Activated CD8-positive, alpha-beta memory T cell treated with anti-CD3 and anti-CD28 coated beads, Interleukin-2, amount 50 U/mL, for 1 hour (primary cell): Measurements from ENCODE around the gene VTI1A.
"Not testable (repeated sequence)": the region's sequence is repeated elsewhere in the genome, so short reads cannot be mapped to it uniquely, and the experiment has no call there.

ENCODE experiments used
- DNase-seq: peaks from one replicate; pipeline ENCODE4 v3.0.0-alpha.2; 2020; ENCODE audit errors: extremely low read depth

The VTI1A gene

DNA sequence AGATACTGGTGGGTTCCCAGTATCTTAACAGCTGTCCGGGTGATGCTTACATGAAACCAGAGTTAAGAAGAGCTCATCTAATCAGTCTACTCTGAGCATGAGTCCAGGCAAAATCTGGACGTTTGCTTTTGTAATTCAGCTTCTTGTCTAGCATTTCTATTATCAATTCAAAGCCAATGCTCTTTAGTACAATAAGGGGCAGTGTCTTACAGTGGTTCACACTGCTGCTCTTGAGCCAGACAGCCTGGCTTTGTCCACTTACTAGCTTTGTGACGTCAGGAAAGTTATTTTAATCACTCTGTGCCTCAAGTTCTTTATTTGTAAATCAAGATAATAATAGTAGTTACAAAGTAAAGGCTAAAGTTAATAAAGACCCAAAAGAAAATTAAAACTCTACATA is 275.7 kb downstream of the VTI1A start:
- no peak for DNase-seq

DNA sequence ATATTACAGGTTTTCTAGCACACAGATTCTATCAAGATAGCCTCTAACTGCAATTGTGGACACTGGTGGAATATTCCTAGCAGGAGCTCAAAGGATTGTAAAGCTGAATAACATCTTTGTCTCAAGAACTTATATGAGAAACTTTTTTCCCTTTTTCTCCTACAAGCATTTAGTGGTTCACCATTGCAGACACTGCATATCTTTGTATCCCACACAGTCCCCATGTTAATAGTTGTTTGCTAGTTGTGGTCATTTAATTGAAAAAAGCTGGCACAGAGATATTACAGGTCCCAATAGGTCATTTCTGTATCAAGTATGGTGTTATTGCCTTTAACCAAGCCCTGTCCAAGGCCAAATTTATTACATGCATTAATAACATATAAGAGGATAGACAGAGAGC is 276.9 kb downstream of the VTI1A start:
- no peak for DNase-seq

DNA sequence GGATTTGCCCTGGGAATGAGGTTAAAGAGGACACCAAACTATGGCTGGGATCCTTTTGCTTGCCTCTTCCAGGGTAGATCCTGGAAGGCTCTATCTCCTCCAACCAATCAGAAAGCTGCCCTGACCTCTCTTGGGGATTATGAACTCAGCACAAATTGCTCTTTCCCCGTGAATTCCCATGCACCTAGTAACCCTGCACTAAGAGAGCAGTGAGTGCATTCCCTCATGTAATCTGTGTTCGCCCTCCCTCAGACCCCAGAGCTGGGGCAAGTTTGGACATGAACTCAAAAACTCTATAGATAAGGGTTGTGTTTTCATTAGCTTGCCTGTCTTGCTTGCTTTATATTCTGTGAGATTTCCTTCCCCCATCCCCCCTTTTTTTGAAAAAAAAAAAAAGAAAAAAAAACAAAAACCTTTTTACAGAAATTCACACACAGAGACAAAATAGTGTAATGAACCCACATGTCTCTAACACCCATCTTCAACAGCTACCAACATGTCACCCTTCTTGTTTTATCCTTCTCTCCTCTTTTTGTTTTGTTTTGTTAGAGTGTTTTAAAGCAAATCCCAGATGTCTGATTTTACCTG is 277.5 kb downstream of the VTI1A start:
- DNase-seq: no peak

DNA sequence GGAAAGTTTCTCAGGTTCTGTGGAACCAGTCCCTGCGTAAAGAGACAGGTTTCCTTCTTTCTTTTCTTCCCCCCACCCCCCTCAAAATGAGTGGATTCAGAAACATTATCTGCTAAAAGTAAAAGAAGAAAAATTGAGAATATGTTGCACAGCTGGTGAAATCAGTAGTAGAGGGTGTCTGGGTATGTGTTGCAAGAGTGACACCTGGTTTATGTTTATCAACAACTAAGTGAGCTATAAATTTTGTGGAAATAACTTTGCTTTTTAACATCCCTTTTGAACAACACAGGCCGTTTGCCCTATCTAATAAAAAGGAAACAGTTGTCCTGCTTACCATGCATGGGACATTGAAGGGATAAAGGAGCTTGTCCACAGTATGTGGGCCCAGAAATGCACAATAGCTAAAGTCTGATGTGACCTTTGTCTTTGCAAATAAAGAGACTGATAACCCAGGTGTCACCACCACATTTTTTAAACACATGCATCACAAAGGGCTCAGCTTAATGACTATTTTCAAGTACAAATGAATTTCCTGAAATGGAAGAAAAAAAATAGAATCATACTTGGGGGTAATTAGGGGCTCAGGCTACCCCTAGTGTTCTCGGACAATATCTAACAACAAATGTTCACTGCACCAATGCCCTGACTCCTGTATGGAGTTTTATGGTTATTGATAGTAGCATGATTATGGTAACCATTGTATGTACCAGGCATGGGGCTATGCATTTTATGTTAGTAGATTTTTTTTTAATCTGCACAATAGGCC is 281.3 kb downstream of the VTI1A start:
- no peak for DNase-seq

DNA sequence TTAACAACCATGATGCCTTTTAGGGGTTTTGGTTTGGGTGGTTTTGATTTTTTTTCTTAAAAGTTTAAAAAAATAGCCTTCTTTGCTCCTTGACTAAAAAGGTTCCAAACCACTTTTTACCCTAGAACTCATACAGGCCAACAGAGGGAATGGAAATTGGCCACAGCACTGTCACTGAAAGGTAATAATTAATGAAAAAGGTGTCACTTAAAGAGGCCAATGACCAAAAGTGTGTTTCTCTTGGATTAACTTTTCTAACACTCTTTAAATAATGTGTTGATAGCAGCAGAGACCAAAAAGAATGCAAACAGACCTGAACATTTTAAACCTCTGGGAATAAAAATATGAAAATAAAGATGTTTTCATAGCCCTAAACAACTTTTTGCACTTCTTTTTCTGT is 282.0 kb downstream of the VTI1A start:
- DNase-seq: no peak

DNA sequence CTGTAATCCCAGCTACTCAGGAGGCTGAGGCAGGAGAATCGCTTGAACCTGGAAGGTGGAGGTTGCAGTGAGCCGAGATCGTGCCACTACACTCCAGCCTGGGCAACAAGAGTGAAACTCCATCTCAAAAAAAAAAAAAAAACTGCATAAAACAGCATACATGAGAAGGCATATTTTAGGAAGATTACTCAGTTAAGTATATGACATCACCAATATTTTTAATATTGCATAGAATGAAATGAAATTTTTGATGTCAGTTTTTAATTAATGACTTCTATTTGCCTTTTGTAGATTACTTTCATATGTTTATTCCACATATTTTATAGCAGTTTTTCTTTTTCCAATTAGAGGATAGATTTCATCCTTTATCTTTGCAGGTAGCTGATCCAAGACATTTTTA is 284.4 kb downstream of the VTI1A start:
- DNase-seq: not testable (repeated sequence)

DNA sequence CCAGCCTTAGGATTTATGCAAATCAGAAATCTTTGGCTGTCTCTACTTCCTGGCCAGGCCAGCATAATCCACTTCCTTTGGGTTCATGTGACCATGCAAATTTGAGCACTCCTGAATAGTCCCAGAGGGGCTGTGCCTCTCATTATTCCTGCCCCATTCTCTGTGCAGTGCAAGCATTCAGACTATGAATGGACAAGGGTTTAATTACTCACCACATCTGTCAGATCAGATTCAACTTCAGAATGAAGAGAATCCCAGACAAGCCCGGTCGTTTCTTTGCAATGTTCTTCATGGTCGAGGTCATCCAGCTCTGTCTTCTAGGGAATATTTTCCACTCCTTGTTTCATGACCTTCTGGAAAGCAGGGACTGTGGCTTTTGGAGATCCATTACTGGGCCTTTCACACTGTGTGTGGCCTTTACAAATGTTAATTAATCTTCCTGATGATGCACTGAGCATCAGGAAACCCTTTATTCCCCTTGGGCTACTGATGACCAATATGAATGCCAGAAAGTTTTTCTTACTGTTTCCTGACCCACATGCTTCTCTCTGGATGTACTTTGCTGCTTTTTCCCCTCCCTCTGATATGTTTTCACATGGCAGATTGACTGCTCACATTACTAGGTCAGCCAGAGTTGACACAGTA is 285.4 kb downstream of the VTI1A start:
- DNase-seq: no peak

DNA sequence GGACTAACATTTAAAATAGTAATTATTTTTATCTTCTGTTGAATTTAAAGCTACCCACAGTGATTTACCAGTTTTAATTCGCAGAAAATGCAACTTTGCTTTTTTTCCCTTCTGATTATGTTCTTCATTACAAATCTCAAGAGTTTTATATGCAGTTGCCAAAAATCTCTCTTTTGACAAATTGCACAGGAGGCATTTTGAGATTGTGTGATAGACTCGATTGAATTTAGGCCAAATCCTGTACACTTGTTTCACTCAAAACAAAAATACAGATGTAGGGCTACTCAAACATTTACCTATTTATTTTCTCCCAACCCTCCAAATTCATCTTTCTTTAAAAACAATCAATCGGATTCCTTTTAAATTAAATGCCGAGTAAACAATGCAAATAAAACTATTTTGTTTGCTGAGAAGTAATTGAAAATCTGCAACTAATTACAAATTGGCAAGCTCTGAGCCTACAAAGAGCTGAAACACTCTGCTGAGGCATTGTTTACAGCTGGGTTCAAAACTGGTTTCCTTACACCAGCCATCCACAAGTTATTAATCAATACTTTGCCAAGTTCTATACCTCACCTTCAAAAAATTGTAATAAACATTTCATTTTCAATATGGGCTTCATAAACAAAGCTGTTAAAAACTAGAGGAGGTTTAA is 288.2 kb downstream of the VTI1A start:
- no peak for DNase-seq

DNA sequence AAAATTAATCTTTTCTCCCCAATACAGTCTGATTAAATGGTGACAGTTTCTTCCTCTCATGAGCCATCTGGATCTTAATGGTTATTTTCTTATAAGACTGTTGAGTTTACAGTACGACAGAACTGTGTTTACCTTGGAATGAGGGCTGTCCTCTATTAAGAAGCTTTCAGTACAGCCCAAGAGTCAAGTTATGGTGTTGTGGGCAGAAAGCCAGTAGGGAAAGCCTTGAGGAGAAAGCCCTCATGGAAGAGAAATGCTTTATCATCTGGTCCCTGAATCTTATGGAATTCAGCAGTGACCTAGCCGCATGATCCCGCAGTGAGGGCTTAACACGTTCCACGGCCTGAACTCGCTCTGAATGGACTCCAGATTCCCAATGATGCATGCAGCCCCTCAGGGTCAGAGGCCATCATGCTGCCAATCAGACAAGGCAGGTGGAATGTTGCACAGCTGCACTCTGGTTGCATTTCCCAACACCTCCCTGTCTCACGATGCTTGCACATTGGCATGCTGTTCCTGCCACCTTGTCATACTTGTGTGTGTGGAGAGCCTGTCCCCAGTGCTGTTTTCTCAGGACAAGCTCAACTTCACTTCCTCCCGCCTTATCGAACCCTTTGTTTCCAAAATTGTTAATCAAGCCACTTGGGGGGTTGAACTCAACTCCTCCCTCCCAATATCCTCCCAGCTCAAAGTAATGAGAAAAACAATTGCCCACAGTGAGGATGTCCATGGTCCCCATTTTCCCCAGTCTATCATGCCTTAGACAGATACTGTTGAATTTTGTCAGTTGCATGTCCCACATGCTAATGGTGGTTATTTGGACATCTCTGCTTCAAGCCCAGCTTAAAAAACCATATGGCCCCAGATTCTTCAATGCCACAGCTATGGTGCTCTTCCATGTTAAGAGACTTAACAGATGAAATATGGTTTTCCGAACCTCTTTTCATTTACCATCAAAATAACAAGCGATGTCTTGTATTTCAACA is 291.9 kb downstream of the VTI1A start:
- no peak for DNase-seq

DNA sequence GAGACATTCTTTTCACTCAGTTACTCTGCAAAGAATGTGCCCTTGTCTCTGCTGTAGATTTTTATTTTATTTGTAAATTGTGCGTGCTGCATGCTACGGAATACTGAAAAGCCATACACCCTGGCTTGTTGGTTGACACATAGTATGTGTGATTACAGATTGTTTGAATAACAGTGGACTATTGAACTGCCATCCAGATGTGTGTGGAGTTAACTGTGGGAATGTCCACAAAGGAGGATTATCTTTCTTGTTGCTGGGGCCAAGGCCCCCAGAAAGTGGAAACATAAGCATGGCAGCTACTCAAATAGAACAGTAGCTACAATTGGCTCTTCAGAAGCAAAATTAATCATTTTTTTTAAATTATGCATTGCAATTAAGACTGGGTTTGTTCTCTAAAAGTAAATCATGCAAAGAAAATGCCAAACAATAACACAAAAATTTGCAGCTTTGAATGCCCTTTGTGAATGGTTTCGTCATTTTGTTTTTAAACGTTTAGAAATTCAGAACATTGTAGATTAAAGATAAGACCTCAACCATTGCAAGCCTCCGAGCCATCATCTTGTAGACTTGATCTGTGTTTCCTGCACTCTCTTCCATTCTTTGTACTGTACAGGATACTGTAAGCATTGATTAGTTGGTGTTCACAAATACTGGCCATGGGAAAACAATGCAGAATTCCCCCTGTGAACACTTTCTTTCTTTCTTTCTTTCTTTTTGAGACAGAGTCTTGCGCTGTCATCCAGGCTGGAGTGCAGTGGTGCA is 292.8 kb downstream of the VTI1A start:
- DNase-seq: no peak

DNA sequence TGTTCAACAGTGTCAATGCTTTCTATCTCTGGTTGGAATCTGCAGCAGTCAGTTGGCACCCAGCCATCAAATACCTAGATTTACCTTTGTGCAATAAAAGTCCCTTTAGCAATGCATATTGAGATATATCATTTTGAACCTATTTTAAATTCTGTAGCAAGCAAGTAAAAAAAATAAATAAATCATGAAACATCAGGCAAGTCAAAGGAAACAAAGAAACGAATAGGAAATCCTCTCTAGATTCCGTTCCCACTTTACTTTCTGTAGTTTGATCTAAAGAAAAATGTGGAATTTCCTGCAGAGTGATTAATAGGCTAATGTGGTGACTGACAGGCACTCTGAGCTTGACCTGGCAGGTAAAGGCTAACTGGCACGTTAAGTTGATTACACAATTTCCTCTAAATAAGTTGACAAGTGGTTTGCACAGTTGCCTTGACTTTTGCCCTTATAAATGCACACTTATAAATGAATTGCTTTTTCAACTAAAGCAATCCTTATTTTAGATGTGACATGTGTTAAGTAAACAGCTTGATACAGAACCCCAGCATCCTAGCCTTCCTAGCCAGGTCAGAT is 294.9 kb downstream of the VTI1A start:
- DNase-seq: no peak

DNA sequence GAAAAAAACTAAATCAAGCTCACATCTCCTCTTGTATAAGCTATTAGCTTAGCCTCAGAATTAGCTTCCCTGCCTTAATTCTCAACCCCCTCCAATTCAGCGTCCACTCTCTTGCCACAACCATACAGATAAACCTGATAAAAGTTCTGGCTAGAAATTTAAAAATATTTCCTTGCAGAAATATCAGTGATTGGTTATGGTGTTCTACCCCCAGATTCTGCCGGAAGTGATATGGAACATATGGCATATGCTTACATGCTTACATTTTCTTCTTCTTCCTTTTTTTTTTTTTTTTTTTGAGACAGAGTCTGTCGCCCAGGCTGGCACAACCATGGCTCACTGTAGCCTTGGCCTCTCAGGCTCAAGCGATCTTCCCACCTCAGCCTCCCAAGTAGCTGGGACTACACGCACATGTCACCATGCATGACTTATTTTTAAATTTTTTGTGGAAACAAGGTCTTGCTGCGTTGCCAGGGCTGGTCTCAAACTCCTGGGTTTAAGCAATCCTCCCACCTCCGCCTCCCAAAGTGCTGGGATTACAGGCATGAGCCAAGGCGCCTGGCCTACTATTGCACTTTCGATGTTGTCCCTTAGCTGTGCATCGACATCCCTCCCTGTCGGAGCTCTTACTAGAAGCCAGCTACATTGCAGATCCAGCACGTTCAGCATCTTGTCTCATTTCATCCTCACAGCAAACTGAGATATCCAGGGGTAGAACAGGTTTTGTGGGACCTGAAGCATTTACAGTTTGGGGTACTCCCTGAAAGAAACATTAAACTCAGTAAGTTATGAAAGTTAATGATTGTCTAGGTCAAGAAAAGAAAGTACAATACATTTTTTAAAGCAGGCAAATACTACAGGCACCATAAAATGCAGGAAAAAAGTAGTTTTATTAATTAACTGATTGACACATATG is 297.4 kb downstream of the VTI1A start:
- no peak for DNase-seq

DNA sequence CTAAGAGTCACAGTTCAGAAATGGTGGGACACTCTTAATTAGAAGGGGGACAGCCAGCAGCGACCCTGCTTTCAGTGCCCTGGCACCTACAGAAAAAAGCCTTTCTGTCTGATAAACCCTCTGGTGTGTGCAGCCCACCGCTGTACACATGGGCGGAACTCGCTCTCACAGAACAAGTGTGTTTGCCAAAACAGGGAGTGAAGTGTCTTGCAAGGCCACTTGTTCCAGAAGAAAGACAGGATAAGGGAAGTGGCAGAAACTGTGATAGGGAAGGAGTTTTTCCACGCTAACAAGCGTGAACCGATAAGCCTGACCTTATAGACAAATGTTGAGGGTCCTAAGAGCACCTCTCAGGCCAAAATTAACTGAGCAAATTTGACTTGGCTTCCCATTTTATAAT is 299.3 kb downstream of the VTI1A start:
- no peak for DNase-seq

DNA sequence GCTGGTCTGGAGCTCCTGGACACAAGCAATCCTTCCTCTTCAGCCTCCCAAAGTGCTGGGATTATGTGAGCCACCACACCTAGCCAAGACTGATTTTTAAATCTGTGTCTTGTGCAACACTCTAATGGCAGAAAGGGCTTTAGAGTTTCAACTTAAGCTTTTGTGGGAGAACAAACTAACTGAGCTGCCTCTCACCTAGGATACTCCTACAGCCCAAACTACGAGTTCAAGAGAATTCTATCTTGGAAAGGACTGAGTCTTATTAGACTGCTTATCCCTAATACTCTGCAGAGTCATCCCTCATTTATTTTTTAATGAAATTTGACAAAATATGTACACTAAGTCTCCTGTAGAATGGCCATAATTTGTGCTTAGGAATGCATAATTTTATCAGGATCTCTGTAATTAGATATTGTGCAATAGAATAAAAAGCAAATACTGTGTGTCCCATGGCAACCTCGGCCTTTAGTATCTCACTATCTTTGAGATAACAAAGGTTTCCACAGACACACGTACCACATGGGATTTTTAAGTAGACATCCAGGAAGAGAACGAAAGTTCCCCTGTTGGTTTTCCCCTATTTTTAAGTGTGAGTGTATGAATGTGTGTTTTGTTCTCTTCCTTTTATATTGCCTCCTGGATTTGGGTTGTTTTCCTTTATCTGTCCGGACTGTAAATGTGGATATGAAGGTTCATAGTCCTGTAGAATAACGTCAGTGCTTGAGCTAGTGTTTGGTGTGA is 303.6 kb downstream of the VTI1A start:
- no peak for DNase-seq

DNA sequence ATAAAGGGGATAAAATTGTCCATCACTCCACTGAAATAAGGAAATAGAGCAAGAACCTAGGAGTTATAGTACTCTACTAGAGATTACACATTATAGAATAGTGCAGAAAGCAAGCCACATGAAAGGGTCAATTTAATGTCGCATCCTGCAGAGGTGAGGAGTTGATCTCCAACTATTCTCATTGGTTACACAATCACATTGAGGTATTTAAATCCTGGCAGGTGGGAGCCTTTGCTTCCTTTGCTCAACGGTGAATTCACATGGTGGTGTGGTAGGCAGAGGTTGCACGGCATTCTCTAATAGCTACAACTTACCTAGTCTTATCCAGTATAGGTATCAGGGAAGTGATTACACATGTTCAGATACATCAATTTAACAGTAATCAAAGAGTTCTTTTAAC is 304.6 kb downstream of the VTI1A start:
- DNase-seq: no peak

DNA sequence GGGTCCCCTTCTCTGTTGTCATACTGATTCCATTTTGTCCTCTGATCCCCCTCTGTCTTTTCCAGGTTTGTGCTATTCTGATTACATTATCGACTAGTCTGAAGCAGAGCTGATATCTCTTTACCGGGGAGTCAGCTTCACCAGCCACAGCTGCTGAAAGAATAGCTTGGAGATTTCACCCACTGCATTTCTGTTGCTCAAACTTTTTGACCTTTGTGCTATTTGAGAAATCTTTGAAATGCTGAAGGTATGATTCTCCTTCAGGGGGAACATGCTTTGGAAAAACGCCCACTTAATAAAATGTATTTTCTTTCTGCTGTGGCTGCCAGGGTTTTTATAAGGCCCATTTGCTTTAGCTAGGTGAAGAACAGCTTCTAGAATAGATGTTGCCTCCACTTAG is 305.3 kb downstream of the VTI1A start:
- DNase-seq: no peak

DNA sequence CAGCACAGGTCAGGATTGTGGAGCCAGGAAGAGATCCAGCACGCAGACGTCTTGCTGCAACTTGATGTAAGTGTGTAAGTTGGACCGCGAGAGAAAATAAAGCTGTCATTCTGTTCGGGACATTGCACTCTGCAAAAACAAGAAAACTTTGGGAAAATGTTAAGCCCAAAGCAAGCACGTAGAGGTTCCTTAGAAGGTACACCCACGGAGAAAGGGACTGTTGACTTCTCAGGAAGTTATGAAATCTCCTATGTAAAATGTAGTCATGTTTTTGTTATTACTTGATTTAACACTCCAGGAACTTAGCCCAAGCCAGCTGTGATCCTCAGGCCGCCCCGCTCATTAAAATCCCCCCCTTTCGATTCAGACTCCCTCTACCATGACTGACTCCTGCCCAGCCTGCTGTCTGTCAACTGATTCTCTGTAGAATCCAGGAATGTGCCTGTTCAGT is 307.0 kb downstream of the VTI1A start:
- DNase-seq: no peak

DNA sequence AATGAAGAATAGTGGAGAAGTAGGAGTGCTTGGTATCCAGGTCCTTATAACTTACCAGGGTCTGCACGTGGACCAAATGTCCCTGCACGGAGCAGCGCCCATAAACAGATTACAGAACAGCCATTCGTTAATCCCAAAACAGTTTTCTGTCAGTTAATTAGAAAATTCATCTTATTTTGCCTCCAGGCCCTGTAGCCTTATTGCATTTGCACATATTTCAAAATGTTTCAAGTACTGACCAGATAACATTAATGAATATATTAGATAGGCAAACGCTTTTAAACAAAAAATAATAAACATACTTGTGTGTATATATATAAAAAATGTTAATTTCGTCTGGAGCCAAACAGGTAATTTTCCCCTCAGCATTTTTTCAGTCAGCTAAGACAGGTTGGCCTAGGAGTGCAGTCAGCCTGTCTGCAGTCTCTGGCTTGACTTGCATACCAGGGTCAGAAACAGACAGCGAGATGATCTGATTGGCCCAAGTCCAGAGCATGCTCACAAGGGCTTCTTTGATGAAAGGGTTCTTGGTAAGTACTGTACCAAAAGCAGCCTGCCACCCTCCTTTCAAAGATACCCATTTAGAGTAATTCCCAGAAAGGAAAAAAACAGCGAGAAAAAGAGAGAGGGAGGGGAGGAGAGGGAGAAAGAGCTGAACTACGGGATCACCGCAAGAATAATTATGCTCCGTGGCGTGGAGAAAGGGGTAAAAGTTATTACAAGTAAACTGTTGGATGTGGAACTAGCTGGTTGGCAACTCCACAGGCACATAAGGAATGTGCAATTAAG is 308.6 kb downstream of the VTI1A start:
- DNase-seq: no peak
